Loucy (cell line): ENCODE measurements around the gene CEP128.

ENCODE experiments used
- H2AFZ ChIP-seq: fragments of 200-600 bp; sonication (generic); 2 replicates; pipeline ENCODE4 v1.6.0; 2016; ENCODE audit warnings: antibody characterized with exemption, mild to moderate bottlenecking, low read length, moderate library complexity
- H3F3A ChIP-seq: fragments of 200-600 bp; 2 replicates; pipeline ENCODE4 v1.6.0; 2016; ENCODE audit warnings: antibody characterized with exemption, low read depth, mild to moderate bottlenecking
- H3K27me3 ChIP-seq: fragments of 200-600 bp; sonication (generic); 2 replicates; pipeline ENCODE4 v1.6.1; 2014; ENCODE audit warnings: low read length, mild to moderate bottlenecking; ENCODE audit not compliant: insufficient read depth, poor library complexity, severe bottlenecking
- H3K36me3 ChIP-seq: fragments of 200-600 bp; sonication (generic); 2 replicates; pipeline ENCODE4 v1.6.1; 2016; ENCODE audit warnings: low read length; ENCODE audit not compliant: insufficient read depth
- H3K4me1 ChIP-seq: fragments of 200-600 bp; sonication (generic); 2 replicates; pipeline ENCODE4 v1.5.1; 2014; ENCODE audit warnings: low read length, mild to moderate bottlenecking; ENCODE audit not compliant: insufficient read depth, poor library complexity, severe bottlenecking
- H3K4me2 ChIP-seq: fragments of 200-600 bp; sonication (generic); 2 replicates; pipeline ENCODE4 v1.6.0; 2014; ENCODE audit warnings: antibody characterized with exemption, low read length, low read depth, mild to moderate bottlenecking; ENCODE audit not compliant: poor library complexity, severe bottlenecking
- H3K4me3 ChIP-seq: fragments of 200-600 bp; sonication (generic); 2 replicates; pipeline ENCODE4 v1.5.1; 2014; ENCODE audit warnings: low read length, mild to moderate bottlenecking, mixed read lengths; ENCODE audit not compliant: poor library complexity, severe bottlenecking
- H3K79me2 ChIP-seq: fragments of 200-600 bp; sonication (generic); 2 replicates; pipeline ENCODE4 v1.6.1; 2014; ENCODE audit warnings: low read length; ENCODE audit not compliant: insufficient read depth
- H3K9ac ChIP-seq: fragments of 200-600 bp; sonication (generic); 2 replicates; pipeline ENCODE4 v1.6.0; 2014; ENCODE audit warnings: mild to moderate bottlenecking, low read depth, low read length, moderate library complexity; ENCODE audit not compliant: poor library complexity, severe bottlenecking
- H3K9me2 ChIP-seq: fragments of 200-600 bp; sonication (generic); replicated peaks from 2 replicates; pipeline ENCODE4 v1.6.1; 2016; ENCODE audit warnings: low read depth, low read length, mixed read lengths
- H3K9me3 ChIP-seq: fragments of 200-600 bp; sonication (generic); 2 replicates; pipeline ENCODE4 v1.6.1; 2014; ENCODE audit warnings: mild to moderate bottlenecking, antibody characterized with exemption, low read length, low read depth; ENCODE audit not compliant: insufficient read depth
- H4K20me1 ChIP-seq: fragments of 200-600 bp; sonication (generic); 2 replicates; pipeline ENCODE4 v1.6.0; 2014; ENCODE audit warnings: antibody characterized with exemption, low read length, mild to moderate bottlenecking; ENCODE audit not compliant: insufficient read depth, poor library complexity, severe bottlenecking
- CTCF ChIP-seq: fragments of 200-600 bp; sonication (generic); conservative IDR thresholded peaks from 2 replicates; pipeline ENCODE4 v1.5.1; 2014; ENCODE audit warnings: mild to moderate bottlenecking, antibody characterized with exemption, low read length
- EZH2phosphoT487 ChIP-seq: fragments of 200-600 bp; IDR thresholded peaks from 2 replicates; pipeline ENCODE4 v1.6.1; 2018; ENCODE audit warnings: antibody characterized with exemption, mild to moderate bottlenecking, moderate library complexity, borderline replicate concordance

The CEP128 gene

GRCh38 chr14:80507292-80507869, 434.2 kb downstream of the CEP128 start:
- Histone ChIP-seq H3K9me3 (0 out of 2 replicates have a peak, but pooled peaks cover 4% of the 10 kb centered on the region), H3K4me2 (no peak overlapping the region), H3F3A (no peaks in the 10 kb centered on the region), H3K4me1 (peaks cover 7% of the 10 kb centered on the region), H3K36me3 (no peaks in the 10 kb centered on the region), H3K27me3 (no peaks in the 10 kb centered on the region), H4K20me1 (no peaks in the 10 kb centered on the region), H3K9me2 (no peaks in the 10 kb centered on the region), H3K79me2 (no peaks in the 10 kb centered on the region), H2AFZ (no peak overlapping the region), H3K9ac (no peak overlapping the region), H3K4me3 (no peak overlapping the region)
- TF ChIP-seq EZH2phosphoT487, result no peak
- TF ChIP-seq CTCF, result no peak

- Histone ChIP-seq H3K4me1 (peaks cover 7% of the 10 kb centered on the region), H3F3A (no peaks in the 10 kb centered on the region)
Observed at GRCh38 chr14:80504781-80505180, 436.8 kb downstream of the CEP128 start.

GRCh38 chr14:80498533-80498932, 443.0 kb downstream of the CEP128 start:
- Histone ChIP-seq H4K20me1 (no peaks in the 10 kb centered on the region), H3K36me3 (no peaks in the 10 kb centered on the region), H3K4me2 (no peak overlapping the region), H3K9me2 (no peaks in the 10 kb centered on the region), H3K4me1 (peaks cover 4% of the 10 kb centered on the region), H2AFZ (no peak overlapping the region), H3K79me2 (no peaks in the 10 kb centered on the region), H3F3A (no peaks in the 10 kb centered on the region), H3K9ac (no peak overlapping the region), H3K27me3 (no peaks in the 10 kb centered on the region), H3K9me3 (no peaks in the 10 kb centered on the region), H3K4me3 (no peak overlapping the region)
- TF ChIP-seq EZH2phosphoT487 (no peak), CTCF (no peak)

More at GRCh38 chr14:80504781-80505180, 436.8 kb downstream of the CEP128 start:
- TF ChIP-seq CTCF (no peak), EZH2phosphoT487 (no peak)
- Histone ChIP-seq H3K9me2 (no peaks in the 10 kb centered on the region), H3K36me3 (no peaks in the 10 kb centered on the region), H3K9me3 (no peaks in the 10 kb centered on the region), H3K79me2 (no peaks in the 10 kb centered on the region), H2AFZ (no peak overlapping the region), H3K9ac (no peak overlapping the region), H3K27me3 (no peaks in the 10 kb centered on the region), H4K20me1 (no peaks in the 10 kb centered on the region), H3K4me2 (no peak overlapping the region), H3K4me3 (no peak overlapping the region)
